Esophagus muscularis mucosa (tissue), 4 donors: Measurements from ENCODE around the gene ARFGAP3.

Experiments
- CTCF ChIP-seq, 3 experiments: fragments of 200-600 bp in 2 of 3; fragments of 450-650 bp in 1 of 3; sonication (generic) in 2 of 3; IDR thresholded peaks; one replicate each; pipeline ENCODE4 v1.5.1; 2017 to 2019; ENCODE audit warnings: antibody characterized with exemption in 3 of 3, mild to moderate bottlenecking in 2 of 3, moderate library complexity in 1 of 3
- EP300 ChIP-seq: sonication (generic); formaldehyde crosslinking; IDR thresholded peaks from one replicate; pipeline ENCODE4 v1.6.1; 2017; ENCODE audit warnings: antibody characterized with exemption
- POLR2A ChIP-seq: fragments of 450-650 bp; IDR thresholded peaks from one replicate; pipeline ENCODE4 v1.6.1; 2017; ENCODE audit warnings: antibody characterized with exemption, moderate library complexity, mild to moderate bottlenecking, low read depth
- POLR2AphosphoS5 ChIP-seq, 2 donors: sonication (generic); formaldehyde crosslinking; IDR thresholded peaks; one replicate each; pipeline ENCODE4 v1.6.1; 2017; ENCODE audit warnings: antibody characterized with exemption in 2 of 2

- TF ChIP-seq POLR2A (no peak), CTCF (IDR thresholded peaks at IDR 0.05) (no peak), POLR2AphosphoS5 (IDR thresholded peaks at IDR 0.05) (no peak), EP300 (no peak)
Observed at GRCh38 chr22:42799061-42799460, 58.0 kb downstream of the ARFGAP3 start.
